HL-60 (cell line): ENCODE results near the gene SOX18.

Experiments
- DNase-seq, 2 experiments: peaks; one replicate each; pipeline ENCODE4 v3.0.0-alpha.2; 2010 to 2020; ENCODE audit warnings: low read depth in 1 of 2, low spot score in 1 of 2
- H3K27ac ChIP-seq: fragments of 250-450 bp; sonication (Bioruptor Pico); replicated peaks from 2 replicates; pipeline ENCODE4 v1.5.1; 2020; ENCODE audit warnings: mild to moderate bottlenecking, moderate library complexity
- H3K27me3 ChIP-seq: fragments of 250-450 bp; sonication (Bioruptor Pico); 2 replicates; pipeline ENCODE4 v1.5.1; 2021; ENCODE audit warnings: mild to moderate bottlenecking, moderate library complexity; ENCODE audit not compliant: insufficient read depth, poor library complexity, severe bottlenecking
- H3K4me3 ChIP-seq: replicated peaks from 2 replicates; pipeline ENCODE4 v1.5.1; 2011; ENCODE audit warnings: mild to moderate bottlenecking, control low read depth, low read length; ENCODE audit not compliant: insufficient read depth
- CTCF ChIP-seq: IDR thresholded peaks from one replicate; pipeline ENCODE4 v1.5.1; 2011; ENCODE audit warnings: low read length, control low read depth, inconsistent platforms; ENCODE audit not compliant: insufficient read depth
- GABPA ChIP-seq: IDR thresholded peaks from 2 replicates; pipeline ENCODE4 v1.6.1; 2012; ENCODE audit warnings: low read depth
- POLR2AphosphoS5 ChIP-seq: IDR thresholded peaks from 2 replicates; pipeline ENCODE4 v1.6.1; 2012; ENCODE audit warnings: low read depth
- REST ChIP-seq: IDR thresholded peaks from 2 replicates; pipeline ENCODE4 v1.6.1; 2012; ENCODE audit warnings: low read depth; ENCODE audit not compliant: insufficient replicate concordance
- SPI1 ChIP-seq: IDR thresholded peaks from 2 replicates; pipeline ENCODE4 v1.6.1; 2012; ENCODE audit warnings: low read depth, mild to moderate bottlenecking, borderline replicate concordance

The SOX18 gene

DNA sequence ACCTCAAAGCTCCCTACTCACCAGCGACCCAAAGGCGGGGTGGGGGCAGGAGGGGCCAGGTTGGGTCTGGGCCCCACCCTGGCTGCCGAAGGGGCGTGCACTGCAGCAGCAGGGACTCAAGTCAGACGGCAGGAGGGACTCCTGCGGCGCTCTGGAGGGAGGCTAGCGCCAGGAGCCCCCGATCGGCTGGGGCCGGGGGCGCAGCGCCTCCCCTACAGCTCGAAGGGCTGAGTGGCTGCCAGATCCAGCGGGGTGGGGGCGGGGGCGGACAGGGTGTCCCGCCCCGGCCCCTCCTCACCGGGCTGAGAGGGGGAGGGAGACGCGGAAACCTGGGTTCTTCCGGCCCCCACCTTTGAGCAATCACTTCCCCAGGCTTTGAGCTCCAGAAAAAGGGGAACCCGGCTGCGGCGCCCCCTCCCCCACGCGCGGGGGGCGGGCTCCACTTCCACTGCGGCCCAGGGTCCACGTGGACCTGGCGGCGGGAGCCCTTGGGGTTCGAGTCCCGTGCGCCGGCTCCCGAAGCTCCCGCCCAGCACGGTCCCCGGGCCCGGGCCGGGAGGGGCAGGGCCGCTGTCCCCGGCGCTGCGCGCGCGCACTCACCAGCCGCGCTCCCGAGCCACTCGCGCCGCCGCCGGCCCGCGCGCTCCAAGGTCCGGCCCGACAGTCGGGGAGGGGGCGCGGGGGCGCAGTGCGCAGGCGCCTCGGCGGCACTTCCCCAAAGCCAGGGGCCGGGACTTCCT lies 30.0 kb upstream of the SOX18 start, which contains the start of gene RGS19:
Gene RGS19 (minus strand): TSS at position 246 of the 740 bp plus-strand sequence. CDS start 2,632 bp downstream, outside the sequence.
- Histone ChIP-seq H3K27ac (peak within 1 kb of the TSS; percentile 97), H3K4me3 (peak within 1 kb of the TSS; percentile 83), H3K27me3 (no peaks in the 10 kb centered on the region)
- TF ChIP-seq REST (no peak), SPI1 (peak; percentile 99), POLR2AphosphoS5 (no peak), GABPA (peak; percentile 51; the same call in 1 of the 2 replicates), CTCF (no peak)
- peak; percentile 94 to 97 for DNase-seq

GRCh38 chr20:64078934-64079272 lies 29.5 kb upstream of the SOX18 start:
- peak overlapping the region; percentile 97 for H3K27ac ChIP-seq
- TF ChIP-seq GABPA (no peak), POLR2AphosphoS5 (no peak), SPI1 (no peak), CTCF (no peak), REST (no peak)
- peak overlapping the region; percentile 83 for H3K4me3 ChIP-seq
- H3K27me3 ChIP-seq = no peaks in the 10 kb centered on the region
- no peak for DNase-seq

DNA sequence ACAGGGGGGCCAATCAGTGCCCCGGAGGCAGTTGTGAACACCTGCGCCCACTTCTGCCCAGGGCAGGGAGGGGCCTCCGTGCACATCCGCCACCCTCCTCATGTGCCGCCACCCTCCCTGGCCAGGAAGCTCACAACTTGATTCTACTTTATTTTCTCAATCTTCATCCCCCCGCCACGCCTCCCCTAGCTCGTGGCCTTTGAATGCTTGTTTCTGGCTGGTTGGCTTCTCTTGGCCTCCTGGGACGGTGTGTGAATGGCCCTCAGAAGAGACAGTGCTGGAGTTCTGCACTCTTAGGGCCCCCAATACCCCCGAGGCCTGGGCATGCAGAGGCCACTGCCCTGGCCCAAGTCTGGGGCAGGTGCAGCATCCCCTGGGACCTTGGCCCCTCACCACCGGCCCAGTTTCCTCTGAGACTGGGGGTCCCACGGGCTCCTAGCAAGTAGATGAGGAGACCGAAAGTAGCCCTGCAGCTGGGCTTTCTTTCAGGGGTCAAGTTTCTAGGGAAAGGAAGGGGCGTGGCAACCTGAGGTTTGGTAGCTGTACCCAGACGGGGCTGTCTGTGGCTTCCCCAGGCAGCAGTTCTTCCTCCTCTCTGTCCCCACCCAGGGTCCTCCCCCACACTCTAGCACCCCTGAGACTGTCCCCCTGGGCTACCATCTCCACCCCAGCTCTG lies 28.6 kb upstream of the SOX18 start:
- H3K27ac ChIP-seq = peak overlapping the region; percentile 97
- no peak for TF ChIP-seq SPI1
- H3K27me3 ChIP-seq = no peaks in the 10 kb centered on the region
- H3K4me3 ChIP-seq = peak overlapping the region; percentile 83
- DNase-seq = peak in 1 of 2 experiments; percentile 91

DNA sequence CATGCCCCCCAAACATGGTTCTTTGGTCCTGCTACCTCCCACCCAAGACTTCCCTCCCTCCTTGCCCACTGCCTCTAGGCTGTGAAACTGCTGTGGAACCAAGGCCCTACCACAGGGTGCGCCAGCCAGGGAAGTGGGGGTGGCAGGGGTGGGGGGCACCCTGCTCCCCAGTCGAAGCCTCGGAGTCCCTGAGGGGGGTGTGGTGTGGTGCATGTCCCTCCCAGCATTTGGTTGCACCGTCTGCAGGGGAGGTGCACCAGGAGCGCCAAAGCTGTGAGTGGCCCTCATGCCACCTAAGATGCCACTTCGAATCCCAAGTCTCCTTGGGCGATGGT lies 28.1 kb upstream of the SOX18 start:
- peak overlapping the region; percentile 97 for H3K27ac ChIP-seq
- peak overlapping the region; percentile 83 for H3K4me3 ChIP-seq
- no peak for DNase-seq
- TF ChIP-seq CTCF (no peak), SPI1 (no peak), POLR2AphosphoS5 (no peak; the same call in 1 of the 2 replicates), REST (no peak), GABPA (no peak)
- no peaks in the 10 kb centered on the region for H3K27me3 ChIP-seq
